Esophagus muscularis mucosa (tissue), 2 donors: Measurements from ENCODE around the gene TBC1D14.

Experiments
- POLR2A ChIP-seq: fragments of 450-650 bp; IDR thresholded peaks from one replicate; pipeline ENCODE4 v1.6.1; 2017; ENCODE audit warnings: antibody characterized with exemption, moderate library complexity, mild to moderate bottlenecking, low read depth
- POLR2AphosphoS5 ChIP-seq, 2 donors: sonication (generic); formaldehyde crosslinking; IDR thresholded peaks; one replicate each; pipeline ENCODE4 v1.6.1; 2017; ENCODE audit warnings: antibody characterized with exemption in 2 of 2

- TF ChIP-seq POLR2A (no peak), POLR2AphosphoS5 (IDR thresholded peaks at IDR 0.05) (no peak)
Measured at GRCh38 chr4:7026107-7026506, 116.5 kb downstream of the TBC1D14 start.
